22Rv1 (cell line): Measurements from ENCODE around the gene APBA2.

Source experiments
- CTCF ChIP-seq: fragments of 450-650 bp; IDR thresholded peaks from 2 replicates; pipeline ENCODE4 v1.5.1; 2017; ENCODE audit warnings: mild to moderate bottlenecking
- ZFX ChIP-seq: fragments of 450-650 bp; IDR thresholded peaks from 2 replicates; pipeline ENCODE4 v1.6.1; 2017; ENCODE audit warnings: antibody characterized with exemption, borderline replicate concordance

- TF ChIP-seq CTCF (no peak), ZFX (no peak)
Observed at GRCh38 chr15:29064290-29064689, 178.5 kb downstream of the APBA2 start.
